IPS-11a (cell line): ENCODE data around the gene TM4SF20.

Experiments
- H3K4me3 ChIP-seq: one replicate; pipeline ENCODE4 v1.5.1; 2013; ENCODE audit warnings: low read depth, low read length, control low read depth

The TM4SF20 gene

GRCh38 chr2:227323818-227324217, 55.3 kb downstream of the TM4SF20 start:
- no peak overlapping the region for H3K4me3 ChIP-seq

- no peak overlapping the region for H3K4me3 ChIP-seq
Measured at GRCh38 chr2:227322530-227323205, 56.4 kb downstream of the TM4SF20 start.

GRCh38 chr2:227320305-227321094, 58.6 kb downstream of the TM4SF20 start:
- H3K4me3 ChIP-seq: no peak overlapping the region

- no peak overlapping the region for H3K4me3 ChIP-seq
Measured at GRCh38 chr2:227317834-227318233, 61.3 kb downstream of the TM4SF20 start.

- H3K4me3 ChIP-seq: no peak overlapping the region
Measured at GRCh38 chr2:227313310-227313709, 65.8 kb downstream of the TM4SF20 start.

- H3K4me3 ChIP-seq: no peak overlapping the region
Measured at GRCh38 chr2:227312579-227312978, 66.5 kb downstream of the TM4SF20 start.
